Skeletal muscle cell (primary cell): ENCODE results near the gene GPR32.
A peak's percentile ranks its signal among the peaks of the same experiment; 100 is the strongest.
"Not testable (repeated sequence)": the region's sequence is repeated elsewhere in the genome, so short reads cannot be mapped to it uniquely, and the experiment has no call there.

Experiments used
- DNase-seq: peaks from one replicate; pipeline ENCODE4 v3.0.0-alpha.2; 2010; ENCODE audit warnings: low read depth
- H3K4me3 ChIP-seq: 2 replicates; pipeline ENCODE4 v1.5.1; 2011; ENCODE audit warnings: low read depth, mild to moderate bottlenecking, control low read depth, low read length, moderate library complexity

GPR32 gene

GRCh38 chr19:50770164-50770563 is at the start of gene GPR32:
Gene GPR32 (plus strand): TSS chr19:50770464. CDS start chr19:50770601, 137 bp downstream.
- not testable (repeated sequence) for H3K4me3 ChIP-seq, DNase-seq

GRCh38 chr19:50720921-50721381 is 49.3 kb upstream of the GPR32 start:
- DNase-seq = no peak
- no peak overlapping the region for H3K4me3 ChIP-seq

- no peak for DNase-seq
- no peak overlapping the region for H3K4me3 ChIP-seq
These were observed 48.7 kb upstream of the GPR32 start for GRCh38 chr19:50721441-50722137.

DNA sequence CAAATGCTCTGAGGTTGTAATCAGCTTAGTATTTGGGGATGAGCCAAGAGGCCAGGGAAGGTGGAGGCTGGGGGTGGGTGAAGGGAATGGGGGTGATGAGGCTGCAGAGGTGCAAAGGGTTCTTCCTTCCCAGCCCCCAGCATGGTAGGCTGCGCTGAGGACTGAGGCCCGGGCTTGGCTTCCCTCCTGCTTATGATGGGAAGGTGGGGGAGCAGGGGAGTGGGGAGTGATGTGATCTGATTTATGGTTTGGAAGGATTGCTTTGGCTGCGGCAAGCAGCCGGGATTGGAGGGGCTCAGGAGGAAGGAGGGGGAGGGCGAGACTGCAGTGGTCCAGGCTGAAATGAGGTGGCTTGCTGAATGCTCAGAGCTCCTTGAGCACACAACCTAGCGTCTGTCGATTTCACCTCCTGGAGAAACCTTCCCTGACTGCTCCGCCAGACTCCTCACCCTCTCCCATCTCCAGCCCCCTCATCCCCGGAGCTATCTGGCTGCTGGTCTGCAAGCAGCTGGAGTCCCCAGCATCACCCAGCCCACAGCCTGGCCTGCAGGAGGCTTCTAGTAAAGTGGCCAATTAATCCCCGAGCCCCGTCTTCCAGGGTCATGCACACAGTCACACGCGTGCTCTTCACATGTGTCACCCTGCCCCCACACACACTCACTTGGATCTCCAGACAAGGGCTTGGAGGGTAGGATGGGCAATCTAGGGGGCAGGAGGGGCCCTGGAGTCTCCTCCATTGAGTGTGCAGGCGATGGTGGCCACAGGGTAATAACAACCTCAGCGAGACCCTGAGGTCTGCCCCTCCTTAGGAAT is 47.9 kb upstream of the GPR32 start:
- peak overlapping the region; percentile 73 for H3K4me3 ChIP-seq
- DNase-seq = no peak

- H3K4me3 ChIP-seq = peak within 1 kb of the TSS; percentile 73
- peak; percentile 38 for DNase-seq
These were observed 47.2 kb upstream of the GPR32 start, which contains the start of gene CLEC11A for GRCh38 chr19:50723069-50723468. Gene CLEC11A (plus strand): TSS chr19:50723364. CDS start chr19:50723526, 162 bp downstream.

GRCh38 chr19:50723735-50724521 is 46.3 kb upstream of the GPR32 start:
- peak overlapping the region; percentile 73 for H3K4me3 ChIP-seq
- DNase-seq = no peak

DNA sequence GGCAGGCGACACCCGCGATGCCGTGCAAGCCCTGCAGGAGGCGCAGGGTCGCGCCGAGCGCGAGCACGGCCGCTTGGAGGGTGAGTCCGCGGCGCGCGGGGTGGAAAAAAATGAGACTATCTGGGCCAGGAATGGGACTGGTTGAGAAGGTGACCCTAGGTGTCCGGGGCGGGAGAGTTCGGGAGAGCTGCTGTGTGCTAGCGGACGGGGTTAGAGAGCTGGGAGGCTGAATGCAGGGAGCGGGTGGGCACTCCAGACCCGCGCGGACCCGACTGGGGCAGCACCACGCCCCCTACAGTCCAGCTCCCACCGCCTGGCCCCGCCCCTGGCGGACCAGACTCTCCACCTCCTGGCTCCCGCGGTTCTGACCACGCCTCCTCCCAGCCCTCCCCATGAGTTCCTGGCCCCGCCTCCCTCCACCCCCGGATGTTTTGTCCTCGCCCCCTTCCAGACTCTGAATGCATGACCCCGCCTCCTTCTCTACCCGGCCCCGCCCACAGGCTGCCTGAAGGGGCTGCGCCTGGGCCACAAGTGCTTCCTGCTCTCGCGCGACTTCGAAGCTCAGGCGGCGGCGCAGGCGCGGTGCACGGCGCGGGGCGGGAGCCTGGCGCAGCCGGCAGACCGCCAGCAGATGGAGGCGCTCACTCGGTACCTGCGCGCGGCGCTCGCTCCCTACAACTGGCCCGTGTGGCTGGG is 45.6 kb upstream of the GPR32 start:
- H3K4me3 ChIP-seq = peak overlapping the region; percentile 73
- peak; percentile 97 for DNase-seq

GRCh38 chr19:50725218-50725910 is 44.9 kb upstream of the GPR32 start:
- peak overlapping the region; percentile 73 for H3K4me3 ChIP-seq
- no peak for DNase-seq

GRCh38 chr19:50725911-50726230 is 44.4 kb upstream of the GPR32 start:
- DNase-seq = no peak
- peak overlapping the region; percentile 73 for H3K4me3 ChIP-seq

- peak overlapping the region; percentile 14 for H3K4me3 ChIP-seq
- peak; percentile 49 for DNase-seq
These were observed 42.1 kb upstream of the GPR32 start for GRCh38 chr19:50728084-50728737.

- no peak for DNase-seq
- H3K4me3 ChIP-seq = no peak overlapping the region
These were observed 40.4 kb upstream of the GPR32 start for GRCh38 chr19:50729894-50730293.

DNA sequence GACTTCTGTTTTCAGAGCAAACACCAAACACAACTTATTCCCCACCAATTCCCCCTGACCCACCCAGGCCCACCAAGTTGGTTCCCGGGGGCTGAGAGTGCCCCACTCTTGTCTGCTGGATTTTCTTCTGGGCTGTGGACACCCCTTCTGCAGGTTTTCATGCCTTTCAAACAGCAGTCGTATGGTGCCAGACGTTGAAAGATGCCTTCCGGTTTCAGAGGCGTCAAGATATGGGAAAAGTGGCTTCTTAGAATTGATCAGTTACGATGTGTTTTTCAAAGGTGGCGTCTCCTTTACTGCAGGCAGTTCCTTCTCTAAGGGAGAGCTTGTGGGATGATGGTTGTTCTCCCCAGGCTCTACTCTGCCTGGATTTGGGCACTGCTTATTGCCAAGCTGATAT is 34.4 kb upstream of the GPR32 start:
- no peak overlapping the region for H3K4me3 ChIP-seq
- DNase-seq = no peak

- DNase-seq = no peak
- no peak overlapping the region for H3K4me3 ChIP-seq
These were observed 33.9 kb upstream of the GPR32 start for GRCh38 chr19:50736338-50736737.

- H3K4me3 ChIP-seq = no peak overlapping the region
- no peak for DNase-seq
These were observed 30.9 kb upstream of the GPR32 start for GRCh38 chr19:50739132-50739913.

- no peak for DNase-seq
- no peak overlapping the region for H3K4me3 ChIP-seq
These were observed 30.3 kb upstream of the GPR32 start for GRCh38 chr19:50739914-50740426.

- no peak for DNase-seq
These were observed 28.9 kb upstream of the GPR32 start for GRCh38 chr19:50741179-50741933.

DNA sequence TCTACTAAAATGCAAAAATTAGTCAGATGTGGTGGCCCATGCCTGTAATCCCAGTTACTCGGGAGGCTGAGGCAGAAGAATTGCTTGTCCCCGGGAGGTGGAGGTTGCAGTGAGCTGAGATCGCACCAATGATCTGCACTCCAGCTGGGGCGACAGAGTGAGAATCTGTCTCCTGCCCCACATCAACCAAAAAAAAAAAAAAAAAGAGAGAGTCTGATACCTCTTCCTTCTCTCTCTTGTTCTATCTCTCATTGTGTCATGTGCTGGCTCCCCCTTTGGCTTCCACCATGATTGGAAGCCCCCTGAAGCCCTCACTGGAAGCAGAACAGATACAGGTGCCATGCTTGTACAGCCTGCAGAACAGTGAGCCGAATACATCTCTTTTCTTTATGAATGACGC is 26.7 kb upstream of the GPR32 start:
- no peak overlapping the region for H3K4me3 ChIP-seq
- DNase-seq = no peak

More at GRCh38 chr19:50741179-50741933, 28.9 kb upstream of the GPR32 start:
- H3K4me3 ChIP-seq = no peak overlapping the region
